GM18858 (cell line): ENCODE results near the gene MYH3.
A peak's percentile ranks its signal among the peaks of the same experiment; 100 is the strongest.
"Not testable (repeated sequence)": the region's sequence is repeated elsewhere in the genome, so short reads cannot be mapped to it uniquely, and the experiment has no call there.

Experiments
- ATAC-seq: cut with Tn5 transposase; IDR thresholded peaks from one replicate; pipeline ENCODE4 v1.9.1; 2021; ENCODE audit not compliant: unreplicated experiment

MYH3 gene

GRCh38 chr17:10657148-10657547 lies at the start of gene MYH3:
TSS of gene MYH3 (minus strand) at chr17:10657309. CDS start at chr17:10655064, 2,245 bp downstream.
- no peak for ATAC-seq

DNA sequence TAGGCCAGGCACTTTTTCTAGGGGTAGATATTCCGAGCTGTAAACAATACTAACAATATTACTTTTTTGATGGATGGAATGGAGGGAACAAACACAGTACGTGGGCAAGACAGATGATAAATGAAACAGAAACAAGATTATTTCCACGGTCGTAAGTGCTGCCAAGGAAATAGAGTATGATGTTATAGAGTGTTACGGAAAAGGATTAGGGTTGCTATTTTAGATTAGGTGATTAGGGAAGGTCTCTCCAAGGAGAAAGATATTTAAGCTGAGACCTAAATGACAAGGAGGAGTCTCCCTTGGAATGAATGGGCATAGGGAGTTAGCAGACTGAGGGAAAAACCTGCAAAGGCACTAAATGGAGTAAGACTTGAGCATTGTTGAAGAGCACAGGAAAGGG lies 48.6 kb upstream of the MYH3 start:
- no peak for ATAC-seq

DNA sequence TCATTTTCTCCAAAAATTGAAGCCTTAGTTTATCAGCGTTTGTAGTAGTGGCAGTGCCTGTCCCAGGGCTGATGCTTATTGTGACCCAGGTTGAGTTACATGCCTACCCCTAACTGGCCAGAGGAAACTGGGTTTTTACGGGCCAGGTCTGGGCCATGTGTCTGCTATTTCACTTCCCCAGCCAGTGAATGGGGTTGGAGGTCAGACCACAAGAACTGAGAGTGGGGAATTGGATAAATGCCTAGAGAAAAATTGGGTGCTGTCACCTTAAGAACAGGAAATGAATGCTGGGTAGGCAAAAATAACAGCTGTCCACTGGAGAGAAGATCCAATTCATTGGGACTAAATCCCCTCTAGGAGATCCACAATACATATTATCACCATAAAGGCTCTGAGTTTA lies 45.5 kb upstream of the MYH3 start:
- no peak for ATAC-seq

DNA sequence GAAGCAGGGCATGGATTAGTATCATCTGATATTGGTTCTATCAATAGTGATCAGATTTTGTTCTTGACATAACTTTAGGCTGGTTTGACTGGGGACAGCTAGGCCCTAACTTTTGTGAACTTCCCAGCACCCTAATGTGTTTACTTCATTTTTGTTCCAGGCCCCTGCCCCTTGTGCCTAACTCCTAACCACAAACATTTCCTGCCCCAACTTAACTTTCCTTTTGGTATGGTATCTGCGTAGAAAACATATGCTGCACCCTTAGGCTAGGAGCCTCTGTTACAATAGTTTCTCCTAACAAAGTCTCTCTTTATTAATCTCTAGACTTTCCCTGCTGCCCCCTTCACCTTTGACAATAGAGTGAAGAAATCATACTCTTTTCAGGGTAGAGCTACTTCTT lies 42.7 kb upstream of the MYH3 start:
- no peak for ATAC-seq

DNA sequence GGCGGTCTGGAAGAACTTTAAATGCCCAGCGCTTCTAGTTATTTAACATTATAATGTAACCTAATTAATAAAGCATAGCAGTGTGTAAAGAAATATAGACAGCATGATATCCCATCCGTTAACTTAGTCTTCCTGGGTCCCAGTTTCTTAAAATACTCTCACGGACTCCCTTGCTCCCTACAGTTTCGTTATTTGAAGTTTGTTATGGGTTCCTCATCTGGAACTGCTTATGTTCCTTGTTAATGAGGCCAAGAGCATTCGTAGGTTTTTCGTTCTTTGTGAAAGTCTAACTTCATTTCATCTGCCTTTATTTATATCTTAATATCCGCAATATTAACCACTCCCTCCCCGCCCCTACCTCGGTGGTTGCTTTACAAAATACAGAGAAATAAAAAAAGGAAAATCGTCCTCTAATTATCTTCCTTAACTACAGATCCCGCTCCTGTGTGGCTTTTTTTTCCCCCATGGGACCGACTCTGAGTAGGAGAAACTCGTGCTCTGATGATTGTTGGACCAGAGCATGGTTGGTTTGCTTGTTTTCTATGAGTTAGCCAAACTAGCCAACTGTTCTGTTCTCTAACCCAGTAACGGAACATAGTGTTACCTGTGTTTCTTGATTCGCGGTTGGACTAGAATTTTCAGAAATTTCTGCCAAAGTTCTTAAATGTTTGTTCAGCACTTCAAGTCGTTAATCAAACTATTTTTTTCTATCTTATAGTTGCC lies 41.1 kb upstream of the MYH3 start:
- no peak for ATAC-seq

- ATAC-seq, result peak; percentile 92
These were observed 40.3 kb upstream of the MYH3 start, which contains the start of the genes ADPRM and SCO1 for GRCh38 chr17:10697092-10698081. TSS of gene ADPRM (plus strand) at chr17:10697594. CDS start at chr17:10704927, 7,333 bp downstream. TSS of gene SCO1 (minus strand) at chr17:10697533. CDS start at chr17:10697507, 26 bp downstream.

DNA sequence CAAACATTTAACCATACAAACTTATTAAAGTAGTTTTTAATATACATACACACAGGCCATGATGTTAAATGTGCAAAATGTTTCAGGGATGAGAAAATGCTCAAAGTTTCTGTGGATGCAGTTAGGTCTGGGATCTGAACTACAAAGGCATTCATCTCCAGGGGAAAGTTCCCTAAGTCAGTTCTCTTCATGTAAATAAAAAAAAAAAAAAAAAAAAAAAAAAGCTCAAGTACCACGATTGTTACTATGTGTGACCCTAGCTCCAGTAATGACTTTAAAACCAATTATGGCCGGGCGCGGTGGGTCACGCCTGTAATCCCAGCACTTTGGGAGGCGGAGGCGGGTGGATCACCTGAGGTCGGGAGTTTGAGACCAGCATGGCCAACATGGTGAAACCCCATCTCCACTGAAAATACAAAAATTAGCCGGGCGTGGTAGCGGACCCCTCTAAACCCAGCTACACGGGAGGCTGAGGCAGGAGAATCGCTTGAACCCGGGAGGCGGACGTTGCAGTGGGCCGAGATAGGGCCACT lies 38.8 kb upstream of the MYH3 start:
- ATAC-seq, result not testable (repeated sequence)

GRCh38 chr17:10687499-10687898 lies 30.4 kb upstream of the MYH3 start:
- ATAC-seq, result no peak

DNA sequence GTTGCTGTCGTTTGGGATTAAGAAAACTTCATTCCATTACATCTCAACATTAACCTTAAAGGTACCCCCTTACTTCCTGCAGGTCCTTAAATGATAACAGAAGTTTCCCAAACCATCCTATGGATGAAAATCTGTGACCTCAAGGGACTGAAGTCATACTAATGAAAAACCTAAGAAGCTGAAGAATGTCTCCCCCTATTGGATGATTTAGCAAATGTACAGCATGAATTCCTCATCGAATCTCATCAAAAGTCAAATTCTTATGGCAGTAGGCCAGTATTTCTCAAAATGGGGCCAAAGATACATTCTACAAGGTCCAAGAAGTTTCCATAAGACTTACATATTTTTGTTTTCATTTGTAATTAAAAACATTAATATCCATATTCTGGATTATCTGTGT lies 26.7 kb upstream of the MYH3 start:
- ATAC-seq, result no peak

GRCh38 chr17:10681866-10682446 lies 24.8 kb upstream of the MYH3 start:
- no peak for ATAC-seq

DNA sequence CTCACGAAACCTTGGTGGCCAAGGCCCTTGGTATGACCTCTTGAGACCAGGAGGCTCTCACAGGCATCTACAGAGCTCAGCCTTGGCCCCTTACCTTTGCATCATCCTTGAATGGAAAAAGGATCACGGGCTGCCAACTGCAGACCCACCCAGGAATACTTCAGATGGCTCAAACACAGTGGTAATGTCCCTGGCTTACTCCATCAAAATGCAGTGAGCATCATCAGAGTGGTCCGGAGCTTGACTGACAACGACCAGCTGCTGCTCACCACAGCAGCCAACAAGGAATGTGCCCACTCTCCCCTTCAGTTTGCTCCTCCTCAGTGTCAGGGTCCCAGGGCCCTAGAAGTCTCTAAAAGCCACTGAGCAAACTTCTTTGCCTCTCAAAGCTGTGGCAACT lies 17.6 kb upstream of the MYH3 start:
- no peak for ATAC-seq

DNA sequence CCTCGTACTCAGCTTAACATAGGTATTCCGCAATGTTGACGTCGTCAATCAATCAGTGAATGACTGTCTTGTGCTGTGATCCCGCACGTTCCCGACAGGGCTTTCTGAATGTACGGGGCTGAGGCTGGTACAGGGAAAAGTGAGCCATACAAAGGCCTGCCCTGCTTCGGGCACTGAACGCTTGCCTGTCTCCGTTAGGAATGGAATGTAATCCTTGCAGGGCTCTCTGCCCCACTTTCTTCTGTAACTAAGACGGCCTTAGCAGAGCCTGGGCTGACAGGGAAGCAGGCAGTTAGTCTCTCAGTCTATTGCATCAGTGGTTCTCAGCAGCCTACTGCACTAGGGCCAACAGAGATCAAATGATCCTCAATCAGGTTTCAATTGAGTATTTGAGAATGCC lies 16.2 kb upstream of the MYH3 start:
- no peak for ATAC-seq

DNA sequence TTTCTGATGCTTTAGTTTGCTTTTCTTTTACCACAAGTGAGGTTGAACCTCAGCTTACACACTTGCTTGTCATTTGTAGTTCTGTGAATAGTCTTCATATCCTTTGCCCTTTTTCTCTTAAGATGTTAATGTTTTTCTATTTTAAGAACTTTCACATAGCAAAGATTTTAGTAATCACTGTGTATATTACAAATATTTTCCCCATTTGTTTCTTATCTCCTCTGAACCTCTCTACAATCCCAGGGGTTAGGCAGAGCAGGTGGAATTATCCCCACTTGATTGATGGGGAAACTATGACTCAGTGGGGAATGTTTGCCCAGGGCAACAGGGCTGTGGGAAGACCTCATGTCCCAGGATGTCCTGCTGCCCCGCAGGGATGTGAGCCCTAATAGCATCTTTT lies 11.7 kb upstream of the MYH3 start:
- ATAC-seq, result no peak

DNA sequence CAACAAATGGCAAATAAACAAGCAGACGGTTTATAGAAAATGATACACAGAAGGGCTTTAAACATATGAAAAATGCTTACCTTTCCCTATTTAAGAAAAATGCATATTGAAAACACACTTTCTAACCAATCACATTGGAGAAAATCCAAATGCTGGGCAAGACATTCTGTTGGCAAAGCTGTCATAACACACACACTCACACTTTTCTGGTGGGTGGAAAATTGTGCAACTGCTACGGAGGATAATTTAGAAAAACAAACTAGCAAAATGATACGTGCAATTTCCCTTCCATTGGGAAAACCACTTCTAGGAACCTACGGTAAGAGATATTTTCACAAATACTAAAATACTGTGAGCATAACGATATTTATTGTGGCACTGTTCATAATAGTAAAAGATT lies 9.8 kb upstream of the MYH3 start:
- ATAC-seq, result no peak

DNA sequence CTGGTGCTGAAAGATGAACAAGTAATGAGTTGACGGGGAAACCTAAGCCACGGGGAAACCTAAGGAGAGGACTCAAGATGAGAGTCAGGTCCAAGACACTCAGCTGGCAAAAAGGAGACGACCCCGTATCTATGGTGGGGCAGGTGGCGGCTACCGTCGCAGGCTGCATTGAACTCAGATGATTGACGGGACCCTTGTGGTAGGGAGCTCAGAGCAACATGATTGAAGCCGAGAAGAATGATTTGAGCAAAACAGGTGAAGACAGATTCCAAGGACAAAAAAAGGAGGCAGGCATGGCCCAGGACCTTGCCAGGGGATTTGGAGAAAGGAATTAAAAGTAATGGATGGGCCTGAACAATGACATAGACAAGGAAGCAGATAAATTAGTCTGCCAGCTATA lies 7.5 kb upstream of the MYH3 start:
- no peak for ATAC-seq

DNA sequence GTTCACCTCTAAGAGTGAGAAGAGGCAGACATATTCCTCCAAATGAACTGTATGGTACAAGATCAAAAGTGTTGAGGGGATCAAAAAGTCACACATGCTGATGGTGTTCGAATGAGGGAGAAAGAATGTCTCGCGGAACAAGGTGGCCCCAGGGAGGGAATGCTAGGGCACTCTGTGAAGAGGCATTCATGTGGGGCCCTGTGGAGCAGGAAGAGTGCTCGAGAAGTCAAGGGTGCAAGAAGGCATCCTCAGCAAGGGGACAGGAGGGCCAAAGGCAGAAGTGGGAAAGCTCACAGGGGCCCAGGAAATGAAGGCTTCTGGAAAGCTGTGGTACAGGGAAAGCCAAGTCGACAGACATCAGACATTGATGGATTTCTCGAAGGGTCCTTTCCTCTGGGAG lies 6.1 kb upstream of the MYH3 start:
- ATAC-seq, result no peak

- ATAC-seq, result no peak
These were observed 4.3 kb upstream of the MYH3 start for GRCh38 chr17:10661437-10661836.

GRCh38 chr17:10657879-10658278 lies 770 bp upstream of the MYH3 start:
- ATAC-seq, result no peak

DNA sequence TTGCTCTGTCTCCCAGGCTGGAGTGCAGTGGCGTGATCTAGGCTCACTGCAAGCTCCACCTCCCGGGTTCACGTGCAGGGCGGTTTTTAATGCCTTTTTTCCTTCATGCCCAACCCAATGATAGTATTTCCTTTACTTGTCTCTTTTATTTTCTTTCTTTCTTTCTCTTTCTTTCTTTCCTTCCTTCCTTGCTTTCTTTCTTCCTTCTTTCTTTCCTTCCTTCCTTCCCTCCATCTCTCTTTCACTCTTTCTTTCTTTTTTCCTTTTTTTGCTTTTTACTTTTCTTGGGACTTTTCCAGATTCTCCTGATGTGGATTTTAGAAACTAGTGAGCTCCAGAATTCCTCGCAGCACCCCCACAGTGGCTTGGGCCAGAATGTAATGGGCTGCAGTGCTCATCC lies 3.1 kb downstream of the MYH3 start:
- ATAC-seq, result no peak

- no peak for ATAC-seq
These were observed 4.0 kb downstream of the MYH3 start for GRCh38 chr17:10652984-10653659.

- ATAC-seq, result no peak
These were observed 5.2 kb downstream of the MYH3 start for GRCh38 chr17:10651927-10652326.
